Astrocyte (in vitro differentiated cells and primary cell): ENCODE measurements around the gene SUFU.

Source experiments
- EZH2 ChIP-seq: IDR thresholded peaks from 2 replicates; pipeline ENCODE4 v1.6.1; 2012; ENCODE audit warnings: mild to moderate bottlenecking, low read length, inconsistent platforms; ENCODE audit not compliant: insufficient read depth
- TF ChIP-seq, protein P1 (sequence below): IDR thresholded peaks from 2 replicates; pipeline ENCODE4 v1.5.1; 2011; ENCODE audit warnings: low read depth, mild to moderate bottlenecking, inconsistent platforms, low read length, moderate library complexity; ENCODE audit not compliant: insufficient read depth

GRCh38 chr10:102653060-102653459, 149.3 kb downstream of the SUFU start:
- TF ChIP-seq, protein P1, sequence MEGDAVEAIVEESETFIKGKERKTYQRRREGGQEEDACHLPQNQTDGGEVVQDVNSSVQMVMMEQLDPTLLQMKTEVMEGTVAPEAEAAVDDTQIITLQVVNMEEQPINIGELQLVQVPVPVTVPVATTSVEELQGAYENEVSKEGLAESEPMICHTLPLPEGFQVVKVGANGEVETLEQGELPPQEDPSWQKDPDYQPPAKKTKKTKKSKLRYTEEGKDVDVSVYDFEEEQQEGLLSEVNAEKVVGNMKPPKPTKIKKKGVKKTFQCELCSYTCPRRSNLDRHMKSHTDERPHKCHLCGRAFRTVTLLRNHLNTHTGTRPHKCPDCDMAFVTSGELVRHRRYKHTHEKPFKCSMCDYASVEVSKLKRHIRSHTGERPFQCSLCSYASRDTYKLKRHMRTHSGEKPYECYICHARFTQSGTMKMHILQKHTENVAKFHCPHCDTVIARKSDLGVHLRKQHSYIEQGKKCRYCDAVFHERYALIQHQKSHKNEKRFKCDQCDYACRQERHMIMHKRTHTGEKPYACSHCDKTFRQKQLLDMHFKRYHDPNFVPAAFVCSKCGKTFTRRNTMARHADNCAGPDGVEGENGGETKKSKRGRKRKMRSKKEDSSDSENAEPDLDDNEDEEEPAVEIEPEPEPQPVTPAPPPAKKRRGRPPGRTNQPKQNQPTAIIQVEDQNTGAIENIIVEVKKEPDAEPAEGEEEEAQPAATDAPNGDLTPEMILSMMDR: no peak
- no peak for TF ChIP-seq EZH2
